LNCaP clone FGC (cell line): ENCODE results near the gene EEF1AKMT1.

Experiments used
- DNase-seq: peaks from one replicate; pipeline ENCODE4 v3.0.0-alpha.2; 2011; ENCODE audit warnings: low read depth
- H3K4me3 ChIP-seq: 2 replicates; pipeline ENCODE4 v1.5.1; 2011; ENCODE audit warnings: mild to moderate bottlenecking, low read depth, low read length, control low read depth
- TF ChIP-seq, protein P1 (sequence below): IDR thresholded peaks from 2 replicates; pipeline ENCODE4 v1.5.1; 2012; ENCODE audit warnings: mild to moderate bottlenecking; ENCODE audit not compliant: control insufficient read depth, insufficient read depth; ENCODE audit errors: extremely low read depth

Gene EEF1AKMT1

GRCh38 chr13:20812890-20813289 is 39.1 kb upstream of the EEF1AKMT1 start:
- TF ChIP-seq, protein P1, sequence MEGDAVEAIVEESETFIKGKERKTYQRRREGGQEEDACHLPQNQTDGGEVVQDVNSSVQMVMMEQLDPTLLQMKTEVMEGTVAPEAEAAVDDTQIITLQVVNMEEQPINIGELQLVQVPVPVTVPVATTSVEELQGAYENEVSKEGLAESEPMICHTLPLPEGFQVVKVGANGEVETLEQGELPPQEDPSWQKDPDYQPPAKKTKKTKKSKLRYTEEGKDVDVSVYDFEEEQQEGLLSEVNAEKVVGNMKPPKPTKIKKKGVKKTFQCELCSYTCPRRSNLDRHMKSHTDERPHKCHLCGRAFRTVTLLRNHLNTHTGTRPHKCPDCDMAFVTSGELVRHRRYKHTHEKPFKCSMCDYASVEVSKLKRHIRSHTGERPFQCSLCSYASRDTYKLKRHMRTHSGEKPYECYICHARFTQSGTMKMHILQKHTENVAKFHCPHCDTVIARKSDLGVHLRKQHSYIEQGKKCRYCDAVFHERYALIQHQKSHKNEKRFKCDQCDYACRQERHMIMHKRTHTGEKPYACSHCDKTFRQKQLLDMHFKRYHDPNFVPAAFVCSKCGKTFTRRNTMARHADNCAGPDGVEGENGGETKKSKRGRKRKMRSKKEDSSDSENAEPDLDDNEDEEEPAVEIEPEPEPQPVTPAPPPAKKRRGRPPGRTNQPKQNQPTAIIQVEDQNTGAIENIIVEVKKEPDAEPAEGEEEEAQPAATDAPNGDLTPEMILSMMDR: no peak
- H3K4me3 ChIP-seq: no peak overlapping the region
- DNase-seq: no peak

DNA sequence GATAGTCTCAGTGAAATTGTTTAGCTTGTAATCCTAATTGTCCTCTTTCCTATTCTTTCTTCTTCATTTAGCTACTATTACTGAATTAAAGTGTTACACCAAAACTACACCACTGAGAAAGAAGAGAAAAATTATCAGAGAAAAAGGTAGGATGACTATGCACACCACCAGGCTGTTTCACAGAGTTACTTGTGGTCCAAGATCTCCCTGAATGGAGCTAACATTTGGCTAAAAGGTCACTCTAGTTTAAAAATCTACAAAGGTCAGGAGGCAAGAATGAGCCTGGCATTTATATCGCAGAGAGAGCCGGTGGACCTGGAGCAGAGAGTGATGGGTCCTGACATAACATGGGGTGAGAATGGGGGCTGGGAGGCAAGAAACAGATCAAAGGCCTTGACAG is 37.0 kb upstream of the EEF1AKMT1 start:
- no peak for DNase-seq
- TF ChIP-seq, protein P1: no peak
- no peak overlapping the region for H3K4me3 ChIP-seq

- no peak overlapping the region for H3K4me3 ChIP-seq
- no peak for DNase-seq
- TF ChIP-seq, protein P1: no peak
Observed at GRCh38 chr13:20808874-20809273, 35.1 kb upstream of the EEF1AKMT1 start.

- TF ChIP-seq, protein P1: no peak
- H3K4me3 ChIP-seq: no peak overlapping the region
- DNase-seq: no peak
Observed at GRCh38 chr13:20803180-20803965, 29.6 kb upstream of the EEF1AKMT1 start.

DNA sequence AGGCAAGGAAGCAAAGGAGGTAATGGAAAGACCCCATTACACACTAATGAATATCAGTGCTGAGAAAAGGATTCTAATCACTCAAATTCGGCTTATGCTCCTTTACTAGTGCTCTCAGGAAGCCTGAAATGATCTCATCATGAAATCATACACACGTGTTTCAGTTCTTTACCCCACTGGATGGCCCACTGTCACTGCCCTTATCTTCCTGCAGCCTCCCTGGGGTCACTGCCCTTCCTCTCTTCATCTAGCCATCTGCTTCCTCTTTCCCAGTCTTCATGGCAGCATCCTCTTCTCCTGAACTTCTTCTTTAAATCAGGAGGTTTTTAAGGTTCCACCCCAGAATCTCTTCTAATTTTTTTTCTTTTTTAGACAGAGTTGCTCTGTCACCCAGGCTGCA is 27.9 kb upstream of the EEF1AKMT1 start:
- TF ChIP-seq, protein P1: no peak
- H3K4me3 ChIP-seq: no peak overlapping the region
- no peak for DNase-seq

GRCh38 chr13:20799726-20800416 is 26.1 kb upstream of the EEF1AKMT1 start:
- TF ChIP-seq, protein P1: no peak
- no peak for DNase-seq

More at GRCh38 chr13:20799726-20800416, 26.1 kb upstream of the EEF1AKMT1 start:
- no peak overlapping the region for H3K4me3 ChIP-seq
